DND-41 (cell line): ENCODE measurements around the gene HOXD9.

Experiments
- ATAC-seq: fragments of 200-7000 bp; cut with Tn5 transposase; 3 replicates; pipeline ENCODE4 v1.9.1; 2021; ENCODE audit warnings: low read depth; ENCODE audit not compliant: insufficient read depth
- DNase-seq: peaks from one replicate; pipeline ENCODE4 v3.0.0-alpha.2; 2020
- H2AFZ ChIP-seq: 2 replicates; pipeline ENCODE4 v1.6.0; 2012; ENCODE audit warnings: low read depth, low read length
- H3K27ac ChIP-seq: 2 replicates; pipeline ENCODE4 v1.5.1; 2012; ENCODE audit warnings: low read length, inconsistent platforms
- H3K27me3 ChIP-seq: fragments of 200-600 bp; sonication (generic); 2 replicates; pipeline ENCODE4 v1.6.0; 2012; ENCODE audit warnings: low read length, mild to moderate bottlenecking, inconsistent platforms; ENCODE audit not compliant: insufficient read depth, poor library complexity
- H3K36me3 ChIP-seq: 2 replicates; pipeline ENCODE4 v1.5.1; 2012; ENCODE audit warnings: low read length, inconsistent platforms; ENCODE audit not compliant: insufficient read depth
- H3K4me1 ChIP-seq: 2 replicates; pipeline ENCODE4 v1.5.1; 2012; ENCODE audit warnings: mild to moderate bottlenecking, low read length; ENCODE audit not compliant: insufficient read depth
- H3K4me2 ChIP-seq: 2 replicates; pipeline ENCODE4 v1.6.0; 2012; ENCODE audit warnings: mild to moderate bottlenecking, moderate library complexity, low read length, inconsistent platforms; ENCODE audit not compliant: insufficient read depth
- H3K4me3 ChIP-seq, 2 experiments: fragments of 200-600 bp in 1 of 2; shearing (Covaris generic) in 1 of 2; 2 replicates each; pipeline ENCODE4 v1.5.1; 2012 to 2016; ENCODE audit warnings: inconsistent platforms in 2 of 2, low read length in 2 of 2, mild to moderate bottlenecking in 2 of 2, low read depth in 1 of 2, moderate library complexity in 1 of 2
- H3K79me2 ChIP-seq: 2 replicates; pipeline ENCODE4 v1.6.0; 2012; ENCODE audit warnings: low read length, inconsistent platforms; ENCODE audit not compliant: insufficient read depth
- H3K9ac ChIP-seq: 2 replicates; pipeline ENCODE4 v1.6.0; 2012; ENCODE audit warnings: low read depth, mild to moderate bottlenecking, inconsistent platforms, low read length, moderate library complexity
- H3K9me3 ChIP-seq: 2 replicates; pipeline ENCODE4 v1.5.1; 2012; ENCODE audit warnings: low read length, moderate library complexity, mild to moderate bottlenecking, inconsistent platforms; ENCODE audit not compliant: insufficient read depth, severe bottlenecking
- H4K20me1 ChIP-seq: 2 replicates; pipeline ENCODE4 v1.6.0; 2012; ENCODE audit warnings: low read length; ENCODE audit not compliant: insufficient read depth
- EZH2 ChIP-seq: IDR thresholded peaks from 3 replicates; pipeline ENCODE4 v1.6.1; 2012; ENCODE audit warnings: borderline replicate concordance, low read depth, mild to moderate bottlenecking, moderate library complexity, low read length, inconsistent platforms; ENCODE audit not compliant: severe bottlenecking
- TF ChIP-seq, protein P1 (sequence below): IDR thresholded peaks from 2 replicates; pipeline ENCODE4 v1.5.1; 2012; ENCODE audit warnings: borderline replicate concordance, low read length, moderate library complexity, mild to moderate bottlenecking; ENCODE audit not compliant: poor library complexity, severe bottlenecking; ENCODE audit errors: extremely low read depth

The HOXD9 gene

DNA sequence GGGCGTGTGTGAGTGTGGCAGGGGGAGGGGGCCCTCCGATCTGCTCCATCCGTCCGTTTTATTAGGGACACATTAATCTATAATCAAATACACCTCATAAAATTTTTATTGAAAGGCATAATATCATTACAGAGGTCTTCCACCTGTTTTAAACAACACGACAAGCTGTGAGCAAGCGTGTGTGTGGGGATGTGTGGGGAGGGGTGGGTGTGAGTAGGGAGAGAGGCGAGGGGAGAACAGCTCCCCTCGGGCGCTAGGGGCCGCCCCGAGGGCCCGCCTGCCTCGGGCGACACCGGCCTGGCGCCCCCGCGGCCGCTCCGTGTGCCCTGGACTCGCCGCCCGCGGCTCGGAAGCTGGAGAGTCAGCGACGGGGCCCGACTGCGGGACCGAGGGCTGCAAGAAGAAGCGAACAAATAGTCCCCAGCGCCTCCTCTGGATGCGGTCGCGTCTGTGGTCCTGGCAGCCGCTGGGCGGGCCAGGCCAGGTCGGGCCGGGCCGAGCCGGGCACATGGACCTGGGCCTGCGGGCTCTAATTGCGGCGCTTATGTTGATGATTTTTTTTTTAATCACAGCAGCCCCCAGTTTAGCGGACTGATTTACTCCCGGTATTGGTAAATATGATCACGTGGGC, 352 bp upstream of the HOXD9 start:
- no peaks in the 10 kb centered on the region for H4K20me1 ChIP-seq
- no peak overlapping the region for H3K4me3 ChIP-seq
- no peaks in the 10 kb centered on the region for H3K27me3 ChIP-seq
- ATAC-seq (no peak), DNase-seq (no peak)
- no peak for TF ChIP-seq EZH2
- TF ChIP-seq, protein P1, sequence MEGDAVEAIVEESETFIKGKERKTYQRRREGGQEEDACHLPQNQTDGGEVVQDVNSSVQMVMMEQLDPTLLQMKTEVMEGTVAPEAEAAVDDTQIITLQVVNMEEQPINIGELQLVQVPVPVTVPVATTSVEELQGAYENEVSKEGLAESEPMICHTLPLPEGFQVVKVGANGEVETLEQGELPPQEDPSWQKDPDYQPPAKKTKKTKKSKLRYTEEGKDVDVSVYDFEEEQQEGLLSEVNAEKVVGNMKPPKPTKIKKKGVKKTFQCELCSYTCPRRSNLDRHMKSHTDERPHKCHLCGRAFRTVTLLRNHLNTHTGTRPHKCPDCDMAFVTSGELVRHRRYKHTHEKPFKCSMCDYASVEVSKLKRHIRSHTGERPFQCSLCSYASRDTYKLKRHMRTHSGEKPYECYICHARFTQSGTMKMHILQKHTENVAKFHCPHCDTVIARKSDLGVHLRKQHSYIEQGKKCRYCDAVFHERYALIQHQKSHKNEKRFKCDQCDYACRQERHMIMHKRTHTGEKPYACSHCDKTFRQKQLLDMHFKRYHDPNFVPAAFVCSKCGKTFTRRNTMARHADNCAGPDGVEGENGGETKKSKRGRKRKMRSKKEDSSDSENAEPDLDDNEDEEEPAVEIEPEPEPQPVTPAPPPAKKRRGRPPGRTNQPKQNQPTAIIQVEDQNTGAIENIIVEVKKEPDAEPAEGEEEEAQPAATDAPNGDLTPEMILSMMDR: no peak
- no peak overlapping the region for H3K4me2 ChIP-seq
- no peaks in the 10 kb centered on the region for H3K9me3 ChIP-seq
- H3K4me1 ChIP-seq: peaks cover 1% of the 10 kb centered on the region; the same call in 1 of the 2 replicates
- H3K79me2 ChIP-seq: no peaks in the 10 kb centered on the region
- H3K36me3 ChIP-seq: no peaks in the 10 kb centered on the region
- H3K9ac ChIP-seq: no peak overlapping the region
- no peak overlapping the region for H2AFZ ChIP-seq
- no peak overlapping the region for H3K27ac ChIP-seq

DNA sequence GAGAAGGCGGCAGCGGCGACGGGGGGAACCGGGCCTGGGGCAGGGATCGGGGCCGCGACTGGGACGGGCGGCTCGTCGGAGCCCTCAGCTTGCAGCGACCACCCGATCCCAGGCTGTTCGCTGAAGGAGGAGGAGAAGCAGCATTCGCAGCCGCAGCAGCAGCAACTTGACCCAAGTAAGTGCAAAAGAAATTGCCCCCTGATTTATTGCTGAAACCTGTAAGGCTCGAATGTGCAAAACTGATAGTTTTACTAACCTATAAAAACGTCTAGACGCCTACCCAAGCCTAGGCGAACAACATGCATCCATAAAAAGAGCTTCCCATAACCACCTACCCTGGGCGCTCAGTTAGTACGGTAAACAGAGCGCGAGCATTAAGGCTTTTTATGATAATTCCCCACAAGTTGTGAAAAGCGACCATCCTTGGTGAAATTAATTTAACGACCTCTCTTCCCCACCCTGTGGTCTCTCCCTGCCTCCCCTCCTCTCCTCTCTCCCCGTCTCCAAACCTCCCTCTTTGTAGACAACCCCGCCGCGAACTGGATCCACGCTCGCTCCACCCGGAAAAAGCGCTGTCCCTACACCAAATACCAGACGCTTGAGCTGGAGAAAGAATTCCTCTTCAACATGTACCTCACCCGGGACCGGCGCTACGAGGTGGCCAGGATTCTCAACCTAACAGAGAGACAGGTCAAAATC, 1.0 kb downstream of the HOXD9 start:
- no peak overlapping the region for H3K27ac ChIP-seq
- DNase-seq: no peak
- no peaks in the 10 kb centered on the region for H3K79me2 ChIP-seq
- no peaks in the 10 kb centered on the region for H4K20me1 ChIP-seq
- no peak for TF ChIP-seq EZH2
- TF ChIP-seq, protein P1: no peak
- no peaks in the 10 kb centered on the region for H3K27me3 ChIP-seq
- H3K4me2 ChIP-seq: no peak overlapping the region
- H3K36me3 ChIP-seq: no peaks in the 10 kb centered on the region
- H3K4me3 ChIP-seq: no peak overlapping the region
- peaks cover 4% of the 10 kb centered on the region; the same call in 1 of the 2 replicates for H3K4me1 ChIP-seq
- no peak overlapping the region for H2AFZ ChIP-seq
- H3K9ac ChIP-seq: no peak overlapping the region
- ATAC-seq: no peak
- H3K9me3 ChIP-seq: no peaks in the 10 kb centered on the region

DNA sequence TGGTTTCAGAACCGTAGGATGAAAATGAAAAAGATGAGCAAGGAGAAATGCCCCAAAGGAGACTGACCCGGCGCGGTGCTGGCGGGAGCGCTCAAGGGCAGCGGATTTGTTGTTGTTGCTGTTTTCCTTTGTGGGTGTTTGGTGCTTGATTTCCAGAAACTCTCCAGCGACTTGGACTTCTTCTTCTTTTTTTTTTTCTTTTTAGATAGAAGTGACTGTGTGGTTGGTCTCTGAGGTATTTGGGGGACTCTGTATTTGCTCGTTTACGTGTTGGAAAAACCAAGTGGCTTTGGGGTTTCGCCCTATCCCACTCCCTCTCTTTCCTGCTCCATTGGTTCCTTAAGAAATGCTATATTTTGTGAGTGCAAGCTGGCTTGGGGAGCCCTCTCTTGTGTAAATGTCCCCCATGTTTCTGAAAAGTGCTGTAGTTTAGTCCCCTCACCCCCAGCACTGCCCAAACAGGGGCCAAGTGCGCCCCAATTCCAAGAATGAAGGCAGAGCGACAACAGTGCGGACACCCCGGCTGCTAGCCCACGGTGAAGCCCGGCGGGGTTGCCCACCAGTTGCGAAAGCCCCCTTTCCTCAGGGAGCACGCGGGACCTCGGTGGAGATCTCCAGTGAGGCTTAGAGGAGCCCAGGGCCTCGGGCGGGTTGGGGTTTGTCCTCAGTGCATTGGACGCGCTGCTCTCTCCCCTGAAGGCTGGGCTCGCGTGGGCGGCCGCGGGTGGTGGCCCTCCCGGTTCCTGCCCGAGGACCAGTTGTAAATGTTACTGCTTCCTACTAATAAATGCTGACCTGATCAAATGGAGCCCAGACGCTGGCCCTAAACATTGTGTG, 1.8 kb downstream of the HOXD9 start:
- no peaks in the 10 kb centered on the region for H3K27me3 ChIP-seq

More for the DNA sequence above, 1.8 kb downstream of the HOXD9 start:
- DNase-seq: no peak
- no peak overlapping the region for H3K9ac ChIP-seq
- peaks cover 4% of the 10 kb centered on the region; the same call in 1 of the 2 replicates for H3K4me1 ChIP-seq
- H3K4me3 ChIP-seq: no peak overlapping the region
- TF ChIP-seq EZH2: no peak
- TF ChIP-seq, protein P1: no peak
- H4K20me1 ChIP-seq: no peaks in the 10 kb centered on the region
- no peaks in the 10 kb centered on the region for H3K36me3 ChIP-seq
- H3K9me3 ChIP-seq: no peaks in the 10 kb centered on the region
- no peak overlapping the region for H3K4me2 ChIP-seq
- no peak for ATAC-seq
- no peak overlapping the region for H2AFZ ChIP-seq
- no peak overlapping the region for H3K27ac ChIP-seq
- no peaks in the 10 kb centered on the region for H3K79me2 ChIP-seq
